GM19351 (cell line): ENCODE measurements around the gene CREB3L4.
"Not testable (repeated sequence)": the region's sequence is repeated elsewhere in the genome, so short reads cannot be mapped to it uniquely, and the experiment has no call there.

Experiments used
- ATAC-seq: cut with Tn5 transposase; IDR thresholded peaks from one replicate; pipeline ENCODE4 v1.9.1; 2021; ENCODE audit warnings: mild to moderate bottlenecking, moderate library complexity; ENCODE audit not compliant: unreplicated experiment

The CREB3L4 gene

DNA sequence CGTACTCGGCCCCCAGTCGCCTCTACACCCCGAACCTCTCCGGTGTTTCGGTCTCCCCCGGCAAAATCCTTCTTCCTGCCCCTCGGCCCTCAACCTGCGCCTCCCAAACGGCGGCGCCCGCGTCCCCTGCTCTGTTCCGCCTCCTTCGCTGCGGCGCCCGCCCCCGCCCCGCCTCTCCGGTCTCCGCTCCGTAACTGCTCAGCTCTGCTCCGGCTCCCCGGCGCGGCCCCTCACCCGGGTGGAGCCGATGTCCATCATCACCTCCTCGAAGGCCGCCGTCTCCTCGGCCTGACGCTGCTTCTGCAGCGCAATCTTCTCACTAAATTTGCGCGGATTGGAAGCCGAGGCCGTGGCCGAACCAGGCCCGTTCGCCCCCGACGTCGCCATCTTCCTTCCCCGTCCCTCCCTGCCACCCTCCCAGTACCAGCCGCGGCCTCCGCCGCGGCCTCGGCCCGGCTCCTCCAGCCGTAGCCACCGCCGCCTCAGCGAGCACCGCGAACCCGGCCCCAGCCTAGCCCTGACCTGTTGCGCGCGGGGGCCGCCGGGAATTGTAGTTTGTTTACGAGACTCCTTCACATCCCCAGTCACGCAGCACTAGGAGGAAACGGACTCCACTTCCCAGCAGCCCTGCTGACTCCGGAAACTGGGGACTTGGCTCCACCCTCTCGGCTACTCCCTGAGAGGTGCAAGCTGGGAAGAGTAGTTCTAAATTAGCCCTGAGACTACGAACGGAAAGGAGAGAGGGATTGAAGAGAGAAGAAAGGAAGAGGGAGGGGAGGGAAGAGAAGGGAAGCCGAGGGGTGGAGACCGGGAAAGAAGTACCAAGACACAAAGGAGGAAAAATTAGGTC, 9.4 kb upstream of the CREB3L4 start, which contains the start of gene CRTC2:
Gene CRTC2 (minus strand): TSS at position 502 of the 850 bp plus-strand sequence. CDS start 115 bp downstream, at position 387.
- ATAC-seq = peak; percentile 74

- ATAC-seq = no peak
These were observed 8.8 kb upstream of the CREB3L4 start for GRCh38 chr1:153958961-153959260.

DNA sequence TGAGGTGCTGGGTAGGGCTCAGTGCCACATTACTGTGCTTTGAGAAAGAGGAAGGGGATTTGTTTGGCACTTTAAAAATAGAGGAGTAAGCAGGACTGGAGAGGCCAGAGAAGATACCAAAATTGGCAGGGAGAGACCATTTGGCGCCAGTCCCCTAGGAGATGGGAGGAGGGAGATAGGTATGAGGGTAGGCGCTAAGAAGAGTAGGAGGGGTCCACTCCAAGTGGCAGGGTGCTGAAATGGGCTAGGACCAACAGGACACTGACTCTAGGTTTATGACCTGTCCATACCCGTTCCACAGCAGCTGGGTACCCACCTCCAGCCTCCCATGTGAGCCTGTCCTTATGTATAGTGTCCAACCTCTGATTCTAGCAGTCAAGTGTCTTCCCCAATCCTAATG, 8.2 kb upstream of the CREB3L4 start:
- ATAC-seq = no peak

DNA sequence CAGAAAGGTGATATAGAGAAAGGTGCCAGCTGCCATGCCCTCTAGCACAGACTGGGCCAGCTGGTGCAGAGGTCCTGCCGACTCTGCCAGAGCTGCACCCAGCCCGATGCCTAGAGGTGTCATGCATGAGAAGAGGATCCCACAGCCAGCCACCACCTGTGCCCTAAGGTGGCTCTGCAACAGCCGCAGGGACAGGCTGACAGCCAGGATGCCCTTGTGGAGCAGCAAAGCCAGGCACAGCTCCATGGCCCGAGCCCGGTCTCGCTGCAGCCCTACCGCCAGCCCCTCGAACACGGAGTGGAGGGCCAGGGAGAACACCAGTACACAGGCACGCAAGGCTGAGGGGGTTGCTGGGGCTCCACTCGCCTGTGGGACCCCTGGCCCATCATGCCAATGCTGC, 7.5 kb upstream of the CREB3L4 start:
- ATAC-seq = no peak

DNA sequence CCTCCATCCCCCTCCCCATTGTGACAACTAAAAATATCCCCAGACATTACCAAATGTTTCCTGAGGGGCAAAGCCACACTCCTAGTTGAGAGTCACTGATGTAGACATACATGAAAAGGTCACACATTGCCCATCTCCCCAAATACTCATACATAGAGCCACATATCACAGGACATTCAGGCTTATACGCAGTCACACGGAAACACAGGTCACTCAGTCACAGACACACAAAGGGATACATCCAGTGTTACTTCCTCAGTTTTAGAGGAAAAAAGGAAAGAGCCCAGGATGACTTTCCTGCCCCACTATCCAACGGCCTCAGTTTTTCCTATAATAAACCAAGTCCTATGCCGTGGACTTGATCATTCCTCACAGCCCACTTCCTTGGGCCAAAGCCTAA, 6.3 kb upstream of the CREB3L4 start:
- no peak for ATAC-seq

DNA sequence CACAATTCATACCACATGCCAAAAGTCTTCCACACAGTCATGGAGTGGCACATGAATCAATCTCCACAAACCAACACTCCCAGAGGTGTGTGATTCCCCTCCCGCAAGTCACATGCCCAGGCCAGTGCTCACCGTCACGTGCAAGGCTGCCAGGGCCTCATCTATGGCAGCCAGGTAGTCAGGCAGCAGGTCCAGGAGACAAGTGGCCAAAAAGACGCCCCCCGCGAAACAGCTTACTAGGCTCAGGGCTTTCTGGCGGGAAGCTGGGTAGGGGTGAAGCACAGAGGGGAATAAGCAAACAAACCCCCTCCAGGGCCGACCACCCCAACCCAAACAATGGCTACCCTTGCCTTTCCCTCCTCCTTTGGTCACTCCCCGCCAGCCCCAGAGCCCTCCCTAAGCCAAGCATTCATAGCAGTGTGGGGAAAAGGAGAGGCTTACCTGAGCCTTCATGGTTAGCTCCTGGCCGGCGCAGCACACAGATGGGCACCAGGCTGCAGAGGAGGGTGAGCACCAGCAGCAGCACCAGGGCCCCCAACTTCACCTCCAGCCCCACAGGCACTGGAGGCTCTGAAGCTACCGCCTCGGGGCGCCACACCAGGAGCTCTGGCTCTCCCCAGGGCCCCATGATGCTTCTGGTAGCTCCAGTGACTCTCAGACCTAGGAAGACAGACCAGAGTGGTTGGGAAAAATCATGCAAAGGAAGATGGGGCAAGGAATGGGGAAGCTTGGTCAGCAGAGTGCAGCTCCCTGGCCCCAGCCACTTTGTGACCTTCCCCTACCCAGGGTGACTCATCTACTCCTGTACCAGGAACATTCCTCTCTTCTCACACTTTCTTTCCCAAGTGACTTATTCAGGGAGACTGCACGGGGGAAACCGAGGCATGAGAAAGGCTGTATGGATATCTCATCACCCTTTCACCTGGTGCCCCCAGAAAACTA, 5.3 kb upstream of the CREB3L4 start:
- ATAC-seq = no peak

GRCh38 chr1:153963030-153963849, 4.5 kb upstream of the CREB3L4 start, which contains the start of gene SLC39A1:
SLC39A1 (minus strand) TSS chr1:153963537; CDS start chr1:153962715, 822 bp downstream.
- ATAC-seq = peak; percentile 40

DNA sequence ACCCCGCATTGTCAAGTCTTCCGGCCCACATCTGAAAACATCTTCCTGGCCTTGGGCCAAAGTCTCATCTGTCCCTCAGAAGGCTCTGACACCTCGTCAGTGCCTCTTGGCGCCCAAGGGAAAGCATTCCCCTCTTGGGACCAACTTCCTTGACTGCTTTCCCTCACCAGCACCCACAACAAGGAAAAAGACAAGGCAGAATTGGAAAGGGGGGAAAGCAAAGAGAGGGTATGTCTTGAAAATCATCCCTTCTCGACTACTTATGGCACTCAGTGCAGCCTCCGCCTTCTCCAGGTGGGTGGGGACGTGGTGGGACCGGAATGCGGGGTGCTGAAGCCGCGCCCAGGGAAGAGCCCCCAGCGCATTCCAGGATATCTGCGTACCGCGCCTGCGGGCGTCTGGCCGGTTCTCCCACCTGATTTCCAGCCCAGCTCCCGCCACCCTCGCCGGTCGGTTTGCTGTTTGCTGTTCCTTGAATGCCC, 3.8 kb upstream of the CREB3L4 start:
- ATAC-seq = peak; percentile 10

DNA sequence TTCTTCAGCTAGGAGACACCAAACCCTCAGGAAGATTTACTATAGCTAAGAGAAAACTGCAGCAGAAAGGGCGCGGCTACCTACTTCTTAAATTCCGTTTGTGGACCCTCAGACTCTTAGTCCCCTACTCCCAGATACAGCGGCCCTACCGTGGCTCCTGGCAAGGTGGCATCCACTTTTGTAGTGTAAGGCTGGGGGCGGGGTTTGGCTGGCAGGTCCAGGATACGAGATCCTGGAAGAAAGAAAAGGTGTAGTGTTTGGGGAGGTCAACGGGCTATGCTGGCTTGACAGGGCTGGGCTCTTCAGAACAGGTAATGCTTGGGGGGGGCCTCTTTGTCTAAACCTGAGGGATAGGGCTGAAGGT, 280 bp downstream of the CREB3L4 start:
- ATAC-seq = no peak

GRCh38 chr1:153968408-153968807, 706 bp downstream of the CREB3L4 start:
- no peak for ATAC-seq

DNA sequence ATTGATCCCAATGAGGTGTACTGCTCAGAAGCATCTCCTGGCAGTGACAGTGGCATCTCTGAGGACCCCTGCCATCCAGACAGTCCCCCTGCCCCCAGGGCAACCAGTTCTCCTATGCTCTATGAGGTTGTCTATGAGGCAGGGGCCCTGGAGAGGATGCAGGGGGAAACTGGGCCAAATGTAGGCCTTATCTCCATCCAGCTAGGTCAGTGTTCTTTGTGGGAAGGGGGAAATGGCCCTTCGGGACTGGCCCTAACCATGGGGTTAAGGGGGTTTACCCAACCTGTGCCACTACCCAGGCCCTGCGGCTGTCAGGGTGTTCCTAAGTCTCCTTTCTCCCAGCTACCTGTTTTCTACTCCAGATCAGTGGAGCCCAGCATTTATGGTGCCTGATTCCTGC, 1.3 kb downstream of the CREB3L4 start:
- ATAC-seq = no peak

DNA sequence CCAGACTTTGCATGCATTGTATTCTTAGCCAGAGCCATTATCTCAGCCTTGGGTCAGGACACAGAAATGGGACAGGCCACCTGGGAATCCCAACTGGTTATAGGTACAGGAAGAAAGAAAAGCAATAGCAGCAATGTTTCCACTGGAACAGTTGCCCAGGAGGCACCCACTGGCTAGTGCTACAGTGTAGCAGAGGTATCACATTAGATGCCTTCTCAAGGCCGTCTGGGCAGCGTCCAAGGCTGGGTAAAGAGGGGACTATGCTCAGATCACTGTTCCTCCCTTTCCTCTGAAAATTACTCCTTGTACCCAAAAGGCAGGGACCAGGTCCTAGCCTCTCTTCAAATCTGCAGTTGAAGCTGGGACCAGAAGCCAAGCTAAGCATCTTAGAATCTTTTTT, 2.6 kb downstream of the CREB3L4 start:
- ATAC-seq = no peak

DNA sequence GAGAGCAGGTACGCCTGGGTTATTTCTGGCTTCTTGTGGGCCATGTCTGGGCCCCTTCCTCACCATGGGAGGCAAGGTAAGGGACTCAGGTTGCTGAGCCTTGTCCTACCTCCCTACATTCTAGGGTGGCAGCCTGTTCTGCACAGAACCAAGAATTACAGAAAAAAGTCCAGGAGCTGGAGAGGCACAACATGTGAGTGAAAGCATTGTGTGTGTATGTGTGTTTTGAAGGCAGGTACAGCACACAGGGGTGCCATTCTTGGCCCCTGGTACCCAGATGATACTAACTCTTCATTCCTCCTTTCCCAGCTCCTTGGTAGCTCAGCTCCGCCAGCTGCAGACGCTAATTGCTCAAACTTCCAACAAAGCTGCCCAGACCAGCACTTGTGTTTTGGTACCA, 5.4 kb downstream of the CREB3L4 start:
- no peak for ATAC-seq

DNA sequence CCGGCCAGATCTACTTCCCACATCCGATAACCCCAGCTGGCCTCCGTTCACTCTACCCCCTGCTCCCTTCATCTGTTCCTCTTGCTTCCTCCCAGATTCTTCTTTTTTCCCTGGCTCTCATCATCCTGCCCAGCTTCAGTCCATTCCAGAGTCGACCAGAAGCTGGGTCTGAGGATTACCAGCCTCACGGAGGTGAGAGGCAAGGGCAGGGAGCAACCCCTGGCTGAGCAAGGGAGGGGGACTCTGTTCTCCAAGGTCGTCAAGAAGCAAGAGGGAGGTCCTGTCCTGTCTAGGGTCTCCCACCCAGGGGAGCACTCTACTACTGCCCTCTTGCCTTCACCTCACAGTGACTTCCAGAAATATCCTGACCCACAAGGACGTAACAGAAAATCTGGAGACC, 5.8 kb downstream of the CREB3L4 start:
- ATAC-seq = no peak

DNA sequence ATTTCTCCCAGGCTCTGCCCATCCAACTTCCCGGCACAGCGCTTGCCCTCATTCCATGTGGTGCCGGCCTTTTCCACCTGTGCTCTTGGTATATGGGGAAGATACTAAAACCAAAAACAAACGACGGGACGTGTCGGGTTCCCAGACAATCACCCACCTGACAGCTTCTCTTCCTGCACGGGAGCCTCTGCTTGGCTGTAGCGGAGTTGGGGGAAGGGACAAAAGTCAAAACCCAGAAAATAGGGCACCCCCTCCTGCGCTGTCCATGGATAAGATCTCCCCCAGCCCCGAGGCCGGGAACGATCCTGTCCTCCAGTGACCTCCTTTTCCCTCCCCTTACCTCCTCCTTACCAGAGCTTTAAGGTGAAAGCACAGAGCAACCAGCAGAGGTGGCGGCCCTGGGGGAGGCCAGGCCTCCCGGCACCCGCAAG, 9.1 kb downstream of the CREB3L4 start:
- no peak for ATAC-seq

- peak; percentile 82 for ATAC-seq
These were observed 9.8 kb downstream of the CREB3L4 start, which contains the start of gene JTB for GRCh38 chr1:153977250-153978240. JTB (minus strand) TSS chr1:153977674; CDS start chr1:153977252, 422 bp downstream.

- no peak for ATAC-seq
These were observed 10.7 kb downstream of the CREB3L4 start for GRCh38 chr1:153978274-153978909.

DNA sequence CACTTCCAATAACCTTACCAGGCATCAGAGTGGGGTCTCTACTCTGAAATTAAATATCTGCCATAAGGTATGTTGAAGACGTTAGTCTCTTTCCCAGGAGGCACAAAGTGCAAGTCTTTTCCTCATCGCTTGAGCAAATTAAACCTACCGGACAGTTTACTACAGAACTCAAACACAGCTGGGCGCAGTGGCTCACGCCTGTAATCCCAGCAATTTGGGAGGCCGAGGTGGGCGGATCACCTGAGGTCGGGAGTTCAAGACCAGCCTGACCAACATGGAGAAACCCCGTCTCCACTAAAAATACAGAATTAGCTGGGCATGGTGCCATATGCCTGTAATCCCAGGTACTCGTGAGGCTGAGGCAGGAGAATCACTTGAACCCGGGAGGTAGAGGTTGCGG, 11.4 kb downstream of the CREB3L4 start:
- ATAC-seq = not testable (repeated sequence)

DNA sequence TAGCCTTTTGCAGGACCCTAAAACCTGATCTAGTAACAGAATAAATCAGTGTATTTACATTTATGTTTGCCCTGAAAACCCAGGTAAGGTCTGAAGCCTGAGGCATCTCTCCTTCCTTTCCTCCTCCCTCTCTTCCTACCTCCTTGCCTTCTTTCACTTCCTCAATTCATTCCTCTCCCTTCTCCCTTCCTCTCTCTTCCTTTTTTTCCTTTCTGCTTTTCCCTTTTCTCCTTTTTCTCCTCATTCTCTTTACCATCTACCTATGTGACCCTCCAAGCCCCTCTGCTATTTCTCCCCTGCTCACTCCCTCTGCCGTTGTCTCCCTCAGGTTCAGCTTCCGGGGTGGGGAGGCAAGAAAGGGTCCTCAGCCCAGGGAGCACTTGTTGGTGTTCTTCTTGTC, 14.0 kb downstream of the CREB3L4 start:
- ATAC-seq = not testable (repeated sequence)
